AG10803 (cell line): ENCODE data around the gene CUL9.

Experiments used
- DNase-seq: peaks from one replicate; pipeline ENCODE4 v3.0.0; 2010; ENCODE audit warnings: low read depth
- H3K4me3 ChIP-seq: 2 replicates; pipeline ENCODE4 v1.5.1; 2011; ENCODE audit warnings: mild to moderate bottlenecking, low read length, control low read depth
- TF ChIP-seq, protein P1 (sequence below): conservative IDR thresholded peaks from 2 replicates; pipeline ENCODE4 v1.5.1; 2011; ENCODE audit warnings: mild to moderate bottlenecking, low read length, control low read depth, inconsistent platforms

CUL9 gene

GRCh38 chr6:43146261-43146660 is 35.7 kb upstream of the CUL9 start:
- no peak overlapping the region for H3K4me3 ChIP-seq
- DNase-seq = no peak
- TF ChIP-seq, protein P1, sequence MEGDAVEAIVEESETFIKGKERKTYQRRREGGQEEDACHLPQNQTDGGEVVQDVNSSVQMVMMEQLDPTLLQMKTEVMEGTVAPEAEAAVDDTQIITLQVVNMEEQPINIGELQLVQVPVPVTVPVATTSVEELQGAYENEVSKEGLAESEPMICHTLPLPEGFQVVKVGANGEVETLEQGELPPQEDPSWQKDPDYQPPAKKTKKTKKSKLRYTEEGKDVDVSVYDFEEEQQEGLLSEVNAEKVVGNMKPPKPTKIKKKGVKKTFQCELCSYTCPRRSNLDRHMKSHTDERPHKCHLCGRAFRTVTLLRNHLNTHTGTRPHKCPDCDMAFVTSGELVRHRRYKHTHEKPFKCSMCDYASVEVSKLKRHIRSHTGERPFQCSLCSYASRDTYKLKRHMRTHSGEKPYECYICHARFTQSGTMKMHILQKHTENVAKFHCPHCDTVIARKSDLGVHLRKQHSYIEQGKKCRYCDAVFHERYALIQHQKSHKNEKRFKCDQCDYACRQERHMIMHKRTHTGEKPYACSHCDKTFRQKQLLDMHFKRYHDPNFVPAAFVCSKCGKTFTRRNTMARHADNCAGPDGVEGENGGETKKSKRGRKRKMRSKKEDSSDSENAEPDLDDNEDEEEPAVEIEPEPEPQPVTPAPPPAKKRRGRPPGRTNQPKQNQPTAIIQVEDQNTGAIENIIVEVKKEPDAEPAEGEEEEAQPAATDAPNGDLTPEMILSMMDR = no peak

- DNase-seq = no peak
- TF ChIP-seq, protein P1 = no peak
- H3K4me3 ChIP-seq = no peak overlapping the region
Measured at GRCh38 chr6:43146709-43147688, 35.0 kb upstream of the CUL9 start.

- TF ChIP-seq, protein P1 = no peak
- DNase-seq = no peak
- H3K4me3 ChIP-seq = no peak overlapping the region
Measured at GRCh38 chr6:43147691-43148477, 34.1 kb upstream of the CUL9 start.

DNA sequence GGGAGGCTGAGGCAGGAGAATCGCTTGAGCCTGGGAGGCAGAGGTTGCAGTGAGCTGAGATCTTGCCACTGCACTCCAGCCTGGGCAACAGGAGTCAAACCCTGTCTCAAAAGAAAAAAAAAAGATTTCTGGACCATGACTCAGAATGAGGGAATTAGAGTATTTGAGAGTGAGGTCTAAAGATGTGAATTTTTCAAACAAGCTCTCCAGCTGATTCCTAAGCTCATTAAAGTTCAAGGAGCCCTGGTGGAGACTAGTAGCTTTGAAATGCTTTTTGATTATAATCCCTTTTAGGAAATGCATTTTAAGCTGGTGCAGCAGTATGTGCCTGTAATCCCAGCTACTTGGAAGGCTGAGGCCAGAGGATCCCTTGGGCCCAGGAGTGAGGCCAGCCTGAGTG is 32.7 kb upstream of the CUL9 start:
- peak; percentile 45 for DNase-seq
- no peak overlapping the region for H3K4me3 ChIP-seq
- TF ChIP-seq, protein P1 = peak; percentile 7; the same call in 1 of the 2 replicates

- no peak overlapping the region for H3K4me3 ChIP-seq
- TF ChIP-seq, protein P1 = no peak
- DNase-seq = no peak
Measured at GRCh38 chr6:43150051-43150751, 31.8 kb upstream of the CUL9 start.

GRCh38 chr6:43159599-43159998 is 22.4 kb upstream of the CUL9 start:
- TF ChIP-seq, protein P1 = no peak
- no peak overlapping the region for H3K4me3 ChIP-seq
- no peak for DNase-seq
